GM19438 (cell line): ENCODE data around the gene CIBAR2.

ENCODE experiments used
- ATAC-seq: cut with Tn5 transposase; IDR thresholded peaks from one replicate; pipeline ENCODE4 v1.9.1; 2021; ENCODE audit warnings: low read depth; ENCODE audit not compliant: unreplicated experiment

CIBAR2 gene

DNA sequence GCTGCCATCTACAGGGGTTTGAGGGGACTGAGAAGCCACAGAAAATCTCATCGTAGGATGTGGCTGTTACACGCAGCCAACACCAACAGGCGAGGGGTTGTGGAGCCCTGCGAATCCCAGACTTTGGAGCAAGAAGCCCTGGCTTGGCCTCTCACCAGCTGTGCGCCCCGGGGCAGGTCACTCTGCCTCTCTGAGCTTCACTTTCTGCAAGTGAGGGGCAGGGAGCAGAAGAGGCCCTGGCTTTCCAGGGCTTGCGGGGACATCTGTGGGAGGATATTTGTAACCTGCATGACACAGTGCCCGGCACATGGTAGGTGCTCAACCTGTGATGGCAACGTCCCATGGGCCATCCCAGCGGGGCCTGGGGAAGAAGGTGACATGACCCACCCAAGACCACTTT is 32.9 kb upstream of the CIBAR2 start:
- ATAC-seq: no peak

DNA sequence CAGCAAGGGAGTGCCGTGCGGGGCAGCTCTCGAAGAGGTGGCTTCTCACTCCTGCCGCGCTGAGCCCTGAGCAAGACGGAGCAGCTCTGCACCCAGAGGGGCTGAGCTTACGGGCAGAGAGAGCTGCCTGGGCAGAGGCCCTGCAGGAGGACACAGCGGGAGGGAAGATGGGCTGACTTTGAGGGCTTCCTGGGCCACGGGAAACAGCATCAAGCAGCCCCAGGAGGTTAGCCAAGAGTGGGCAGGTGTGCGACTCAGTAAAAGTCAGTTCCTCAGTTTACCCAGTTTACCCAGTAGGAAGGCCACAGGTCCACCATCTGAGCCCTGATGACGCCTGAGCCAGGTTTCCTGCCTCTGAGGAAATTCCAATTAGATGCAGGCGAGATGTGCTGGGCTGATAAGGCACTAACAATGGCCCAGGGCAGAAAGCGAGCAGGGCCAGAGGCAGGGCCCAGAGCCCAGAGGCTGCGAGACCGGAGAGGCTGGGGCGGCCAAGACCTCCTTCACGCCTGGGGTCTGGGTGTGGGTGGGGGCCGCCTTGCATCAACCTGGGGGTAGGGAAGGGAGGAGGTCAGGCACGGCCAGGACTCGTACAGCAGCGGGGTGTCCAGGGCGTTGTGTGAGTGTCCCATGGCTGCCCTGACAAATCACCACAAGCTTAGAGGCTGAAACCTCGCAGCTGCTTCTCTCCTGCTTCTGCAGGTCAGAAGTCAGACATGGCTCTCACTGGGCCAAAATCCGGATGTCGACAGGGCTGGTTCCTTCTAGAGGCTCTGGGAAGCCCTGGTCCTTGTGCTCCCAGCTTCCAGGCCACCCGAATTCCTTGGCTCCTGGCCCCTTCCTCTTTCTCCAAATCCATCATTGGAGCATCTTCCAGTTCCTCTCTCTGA is 32.0 kb upstream of the CIBAR2 start:
- ATAC-seq: no peak

- no peak for ATAC-seq
Measured at GRCh38 chr16:85142771-85143211, 30.5 kb upstream of the CIBAR2 start.

DNA sequence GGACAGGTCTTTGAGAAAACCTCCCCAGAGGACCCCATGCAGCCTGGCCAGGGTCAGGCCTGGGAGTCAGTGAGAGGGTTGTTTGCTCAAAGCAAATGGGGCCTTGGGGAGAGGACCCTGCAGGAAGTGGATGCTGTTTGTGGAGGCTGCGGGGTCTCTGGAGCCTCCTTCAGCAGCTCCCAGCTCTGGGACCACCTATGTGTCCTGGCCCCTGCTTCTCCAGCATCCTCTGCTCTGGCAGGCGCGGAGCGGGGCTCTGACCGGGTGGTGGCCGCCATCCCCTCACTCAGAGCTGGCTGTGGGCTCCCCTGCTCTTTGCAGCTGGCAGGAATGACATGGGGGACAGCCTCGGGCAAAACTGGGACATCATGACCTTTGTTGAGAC is 29.8 kb upstream of the CIBAR2 start:
- ATAC-seq: no peak

- ATAC-seq: no peak
Measured at GRCh38 chr16:85141491-85142128, 29.3 kb upstream of the CIBAR2 start.

GRCh38 chr16:85140455-85141012 is 28.3 kb upstream of the CIBAR2 start:
- no peak for ATAC-seq

- no peak for ATAC-seq
Measured at GRCh38 chr16:85139881-85140339, 27.6 kb upstream of the CIBAR2 start.

DNA sequence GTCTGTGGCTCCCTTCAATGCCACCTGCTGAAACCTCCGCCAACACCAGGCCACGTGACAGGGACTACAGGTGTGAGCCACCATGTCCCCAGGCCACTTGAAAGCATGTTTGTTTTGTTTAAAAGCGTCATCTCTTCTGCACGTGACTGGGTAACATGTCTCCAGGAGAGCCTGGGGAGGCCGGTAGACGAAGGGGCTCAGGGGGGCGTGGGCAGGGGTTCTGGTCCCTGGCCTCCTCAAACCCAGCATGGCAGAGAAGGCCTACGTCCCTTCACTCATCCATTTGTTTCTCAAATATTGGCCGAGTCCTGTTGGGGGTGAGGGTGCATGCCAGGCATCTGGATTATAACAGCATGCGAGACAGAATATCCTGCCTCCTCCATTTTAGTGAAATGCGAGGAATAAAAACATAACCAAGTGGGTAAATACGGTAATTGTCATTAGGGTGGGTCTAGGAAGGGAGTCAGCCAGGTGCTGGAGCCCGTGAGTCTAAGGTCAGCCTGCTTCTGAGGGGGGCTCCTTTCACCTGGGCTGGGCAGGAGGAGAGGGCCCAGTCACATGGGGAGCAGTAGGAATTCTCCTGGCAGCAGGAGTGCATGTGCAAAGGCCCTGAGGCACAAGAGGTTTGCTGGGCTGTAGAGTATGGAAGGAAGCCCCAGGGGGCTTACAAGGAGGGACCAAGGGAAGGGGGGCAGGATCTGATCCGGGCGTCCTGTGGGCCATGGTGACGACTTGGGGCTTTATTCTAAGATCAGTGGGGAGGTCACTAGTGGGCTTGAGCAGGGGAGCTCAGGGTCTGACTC is 26.8 kb upstream of the CIBAR2 start:
- ATAC-seq: no peak

DNA sequence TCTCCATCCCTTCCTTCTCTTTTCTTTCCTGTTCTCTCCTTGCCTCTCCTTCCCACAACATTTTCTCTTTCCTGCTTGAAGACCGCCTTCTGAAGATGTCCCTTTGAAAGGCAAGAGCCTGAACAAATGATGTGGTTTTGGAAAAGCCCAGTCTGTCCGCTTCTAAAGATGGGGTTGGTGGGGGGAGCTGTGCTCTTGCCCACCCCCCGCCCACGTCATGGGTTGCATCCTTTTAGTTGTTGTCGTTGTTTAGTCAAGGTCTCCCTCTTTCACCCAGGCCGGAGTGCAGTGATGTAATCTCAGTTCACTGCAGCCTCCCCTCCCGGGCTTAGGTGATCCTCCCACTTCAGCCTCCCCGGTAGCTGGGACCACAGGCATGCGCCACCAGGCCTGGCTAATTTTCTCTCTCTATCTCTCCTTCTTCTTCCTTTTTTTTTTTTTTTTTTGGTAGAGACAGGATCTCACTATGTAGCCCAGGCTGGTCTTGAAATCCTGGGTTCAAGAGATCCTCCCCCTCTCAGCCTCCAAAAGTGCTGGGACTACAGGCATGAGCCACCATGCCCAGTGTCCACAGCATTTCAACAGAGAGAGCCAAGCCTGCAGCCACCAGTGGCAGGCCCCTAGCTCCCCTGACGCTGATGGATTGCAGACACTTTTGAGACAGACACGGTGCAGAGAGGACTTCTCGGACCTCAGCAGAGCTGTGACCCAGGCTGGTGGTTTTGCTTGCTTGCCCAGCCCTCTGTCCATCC is 26.0 kb upstream of the CIBAR2 start:
- no peak for ATAC-seq

DNA sequence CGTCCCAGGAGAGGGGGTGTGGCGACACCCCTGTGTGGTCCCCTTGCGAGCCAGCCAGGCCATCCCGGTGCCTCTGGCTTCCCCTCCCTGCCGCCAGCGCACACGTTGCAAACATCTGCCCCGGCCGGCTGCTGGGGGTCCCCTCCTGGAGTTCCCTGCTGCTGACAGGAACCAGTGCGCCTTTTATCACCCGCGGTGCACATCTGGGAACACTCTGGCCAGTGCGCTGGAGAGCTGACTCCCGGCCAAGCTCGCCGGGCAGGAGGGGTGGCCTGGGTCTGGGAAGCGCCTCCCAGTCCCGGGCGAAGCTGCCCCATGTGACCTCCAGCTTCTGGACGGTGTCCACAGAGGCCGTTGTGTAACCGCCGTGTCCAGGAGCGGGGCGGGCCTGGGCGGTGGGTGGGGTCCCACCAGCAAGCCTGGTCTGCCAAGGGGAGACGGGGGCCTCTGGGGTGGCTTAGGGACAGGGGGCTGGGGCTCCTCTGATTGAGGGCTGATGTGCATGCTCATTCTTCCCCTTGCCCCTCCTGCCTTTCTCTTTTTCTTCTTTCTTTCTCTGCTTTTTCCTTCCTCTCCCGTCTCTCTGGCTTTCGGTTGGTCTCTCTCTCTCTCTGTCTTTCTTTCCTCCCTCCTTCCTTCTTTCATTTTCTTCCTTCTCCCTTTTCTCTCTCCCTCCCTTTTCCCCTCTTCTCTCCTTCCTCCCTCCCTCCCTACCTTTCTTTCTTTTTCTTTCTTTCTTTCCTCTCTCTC is 25.2 kb upstream of the CIBAR2 start:
- ATAC-seq: no peak

- no peak for ATAC-seq
Measured at GRCh38 chr16:85136702-85137322, 24.5 kb upstream of the CIBAR2 start.

- ATAC-seq: no peak
Measured at GRCh38 chr16:85136213-85136701, 24.0 kb upstream of the CIBAR2 start.

GRCh38 chr16:85134789-85135142 is 22.5 kb upstream of the CIBAR2 start:
- no peak for ATAC-seq

DNA sequence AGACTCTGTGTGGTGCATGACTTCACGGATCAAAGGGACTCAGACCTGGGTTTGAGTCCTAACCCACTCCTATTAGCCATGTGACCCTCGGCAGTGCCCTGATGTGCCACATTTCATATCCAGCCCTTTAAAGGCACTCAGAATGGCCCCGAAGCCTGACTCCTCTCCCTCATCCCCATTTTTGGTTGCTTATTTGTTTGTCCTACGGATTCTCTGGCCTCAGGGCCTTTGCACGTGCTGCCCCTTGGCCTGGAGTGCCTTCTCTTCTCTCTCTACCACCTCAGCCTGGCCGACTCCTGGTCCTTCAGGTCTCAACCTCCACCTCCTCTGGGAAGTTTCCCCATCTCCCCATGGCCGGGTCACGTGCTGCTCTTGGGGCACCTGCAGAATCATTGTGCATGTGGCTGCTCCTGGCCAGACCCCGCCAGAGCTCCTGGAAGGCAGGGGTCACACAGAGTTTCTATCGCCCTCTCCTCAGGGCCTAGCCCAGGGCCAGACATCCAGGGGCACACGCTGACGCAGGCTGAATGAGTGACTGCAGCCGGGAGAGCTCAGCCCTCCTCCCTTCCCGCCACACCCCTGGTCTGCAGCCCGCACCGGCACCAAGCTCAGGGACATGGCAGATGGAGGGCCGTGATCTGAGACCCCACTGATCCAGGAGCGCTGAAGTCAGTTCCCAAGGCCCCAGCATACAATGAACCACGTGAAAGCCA is 22.0 kb upstream of the CIBAR2 start:
- ATAC-seq: no peak

DNA sequence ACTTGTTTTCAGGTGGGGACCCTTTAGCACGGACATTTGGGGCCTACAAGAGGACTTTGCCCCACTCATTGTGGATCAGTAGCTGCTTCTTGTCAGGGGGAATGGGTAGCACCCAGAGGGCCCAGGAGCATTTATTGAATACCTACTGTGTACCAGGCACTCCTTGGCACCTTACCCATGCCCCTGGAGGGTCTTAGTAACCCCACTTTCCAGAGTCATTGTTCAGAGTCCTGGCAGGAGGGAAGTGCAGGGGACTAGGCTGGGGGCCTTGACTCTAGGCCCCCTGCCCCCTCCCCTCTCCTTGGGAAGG is 21.0 kb upstream of the CIBAR2 start:
- no peak for ATAC-seq

DNA sequence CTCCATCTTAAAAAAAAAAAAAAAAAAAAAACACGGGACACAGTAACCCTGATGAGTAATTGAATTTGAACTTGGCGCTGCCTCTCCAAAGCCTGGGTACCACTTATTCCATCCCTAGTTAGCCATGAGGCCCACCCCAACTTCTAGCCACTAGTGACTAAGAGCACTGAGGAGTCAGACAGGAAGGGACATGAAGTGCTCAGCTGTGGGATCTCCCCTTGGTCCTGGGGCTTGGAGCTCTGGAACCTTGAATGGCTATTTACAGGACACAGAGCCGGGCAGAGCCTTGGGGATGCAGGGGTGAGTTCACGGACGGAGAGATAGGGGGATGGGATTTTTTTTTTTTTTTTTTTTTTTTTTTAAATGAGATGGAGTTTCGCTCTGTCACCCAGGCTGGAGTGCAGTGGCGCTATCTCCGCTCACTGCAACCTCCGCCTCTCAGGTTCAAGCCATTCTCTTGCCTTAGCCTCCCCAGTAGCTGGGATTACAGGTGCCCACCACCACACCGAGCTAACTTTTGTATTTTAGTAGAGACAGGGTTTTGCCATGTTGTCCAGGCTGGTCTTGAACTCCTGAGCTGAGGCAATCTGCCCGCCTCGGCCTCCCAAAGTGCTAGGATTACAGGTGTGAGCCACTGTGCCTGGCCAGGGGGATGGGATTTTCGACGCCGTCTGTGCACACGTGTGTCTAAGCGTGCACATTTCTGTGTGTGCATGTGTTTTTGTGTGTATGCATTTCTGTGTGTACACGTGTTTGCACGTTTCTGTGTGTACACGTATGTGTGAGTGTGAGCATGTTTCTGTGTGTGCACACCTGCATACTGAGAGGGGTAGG is 20.4 kb upstream of the CIBAR2 start:
- no peak for ATAC-seq

DNA sequence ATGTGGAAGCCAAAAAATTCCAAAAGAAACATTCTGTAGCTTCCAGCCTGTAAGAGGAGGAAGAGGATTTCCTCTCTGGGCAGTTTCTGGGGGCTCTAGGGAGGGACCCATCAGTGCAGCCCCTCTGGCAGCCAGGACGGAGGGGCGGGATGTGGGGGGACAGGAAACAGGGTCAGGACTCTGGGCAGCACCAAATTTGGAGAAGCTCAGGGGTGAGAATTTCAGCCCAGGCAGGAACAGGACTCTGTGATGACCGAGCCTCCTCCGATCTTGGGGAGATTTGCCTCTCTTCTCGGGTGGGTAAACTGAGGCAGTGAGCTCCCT is 18.4 kb upstream of the CIBAR2 start:
- no peak for ATAC-seq
